Ureter (tissue), 1 donor: ENCODE data around the gene ASB4. TPM values are rescaled to one million over a fixed set of nuclear protein-coding genes. Genes with fewer than 3 reads are reported as not detected.
"Not testable (repeated sequence)": the region's sequence is repeated elsewhere in the genome, so short reads cannot be mapped to it uniquely, and the experiment has no call there.

ENCODE experiments used
- DNase-seq: peaks from one replicate; pipeline ENCODE4 v3.0.0-alpha.2; 2020; ENCODE audit warnings: low spot score
- total RNA-seq: library from RNA; stranded (reverse); gene quantifications from one replicate; pipeline ENCODE4 v1.2.4, GENCODE V29; 2023
- donor health status: DM: yes; HTN: yes; CAD: no.

The ASB4 gene
- total RNA-seq, 1 donor from 2014 or later: not detected

DNA sequence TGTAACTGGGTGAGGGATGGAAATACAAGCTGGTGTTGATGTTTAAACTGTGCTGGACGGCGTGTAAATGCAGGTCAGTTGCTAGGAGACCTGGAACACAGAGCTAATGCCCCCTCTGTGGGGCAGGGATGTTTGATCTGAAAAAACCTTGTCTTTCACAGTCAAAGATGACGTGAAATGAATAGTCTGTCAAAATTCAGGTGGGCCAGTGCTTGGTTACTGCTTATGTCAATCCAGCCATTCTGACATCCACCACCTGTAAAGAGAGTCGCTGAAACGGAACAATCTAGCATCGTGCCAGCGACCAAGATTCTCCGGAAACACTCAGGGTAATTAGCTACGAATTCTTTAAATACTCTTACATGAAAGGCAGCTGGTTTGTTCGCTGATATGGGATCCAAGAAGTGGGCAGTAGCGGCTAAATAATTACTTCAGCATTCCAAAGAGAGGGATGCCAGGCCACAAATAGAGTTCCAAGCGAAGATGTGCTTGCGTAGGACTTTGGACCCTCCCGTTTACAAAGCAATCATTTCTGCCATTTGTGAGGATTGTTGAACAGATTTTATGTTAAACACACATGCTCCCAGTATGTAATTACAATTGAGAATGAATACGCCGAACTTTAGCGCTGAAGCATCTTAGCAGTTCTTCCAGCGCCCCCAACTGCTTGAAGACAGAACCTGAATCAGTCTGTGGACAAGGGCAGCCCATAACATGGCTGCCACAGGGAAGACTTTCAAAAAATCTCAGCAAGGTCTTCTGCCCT is 7.3 kb upstream of the ASB4 start:
- no peak for DNase-seq

DNA sequence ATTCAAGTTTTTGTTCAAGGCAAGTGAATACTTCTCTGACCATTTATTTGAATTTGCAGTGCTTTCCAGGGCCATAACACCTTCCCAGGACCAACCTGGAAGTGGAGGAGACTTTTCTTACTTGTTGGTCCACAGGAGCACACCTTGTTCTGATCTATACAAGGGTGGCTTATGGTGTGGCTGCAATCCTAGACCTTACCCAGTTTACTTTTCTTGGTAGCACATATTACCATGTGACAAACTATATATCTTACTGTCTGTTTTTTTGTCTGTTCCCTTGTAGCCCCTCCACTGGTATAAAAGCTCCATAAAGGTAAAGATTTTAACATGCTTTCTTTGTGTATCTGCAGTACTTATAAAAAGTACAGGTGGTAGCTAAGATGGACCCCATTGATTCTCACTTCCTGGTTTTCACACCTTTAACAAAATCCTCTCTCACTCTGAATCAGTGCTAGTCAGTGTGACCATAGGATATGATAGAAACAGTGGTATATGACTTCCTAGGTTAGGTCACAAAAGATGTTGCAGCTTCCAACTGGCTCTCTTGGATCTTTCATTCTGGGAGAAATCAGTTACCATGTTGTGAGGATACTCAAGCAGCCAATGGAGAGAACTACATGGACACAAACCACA is 5.6 kb upstream of the ASB4 start:
- no peak for DNase-seq

DNA sequence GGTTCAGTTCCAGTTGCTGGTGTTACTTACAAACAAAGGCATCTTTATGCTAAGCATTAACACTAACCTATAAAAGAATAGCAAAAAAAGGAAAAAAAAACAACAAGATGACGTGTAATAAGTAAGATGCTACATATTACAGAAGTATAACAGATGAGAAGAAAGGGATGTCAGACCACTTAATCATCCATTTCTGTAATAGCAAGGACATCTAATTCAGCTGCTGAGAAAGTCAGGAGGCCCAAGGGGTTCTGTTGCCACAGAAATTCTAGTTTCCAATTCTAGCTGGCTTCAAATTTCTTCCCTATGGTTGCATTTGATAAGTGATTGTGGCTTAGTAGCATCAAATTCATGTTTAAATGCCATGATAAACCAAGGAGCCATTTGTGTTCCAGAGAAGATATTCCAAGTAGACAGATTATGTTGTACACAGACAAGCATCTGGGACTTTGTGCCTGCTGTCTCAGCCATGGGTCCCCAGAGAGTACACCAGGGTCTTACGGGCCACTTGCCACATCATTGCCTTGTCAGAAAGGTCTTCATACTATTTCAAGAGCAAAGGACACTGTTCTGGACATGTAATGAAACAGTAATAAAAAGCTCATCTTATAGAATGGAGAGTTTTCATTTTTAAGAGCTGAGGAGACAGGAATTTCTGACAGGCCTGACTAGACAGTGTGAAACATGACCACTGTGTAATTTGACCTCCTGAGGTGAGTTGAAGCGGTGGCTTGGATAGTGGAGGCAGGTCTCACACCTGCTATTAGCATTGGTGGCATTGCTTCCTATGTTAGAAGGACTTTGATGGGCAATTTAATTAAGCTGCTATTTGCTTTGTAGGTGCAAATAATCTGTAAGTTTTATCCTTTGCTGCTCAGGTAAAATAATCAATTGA is 4.2 kb upstream of the ASB4 start:
- DNase-seq: no peak

DNA sequence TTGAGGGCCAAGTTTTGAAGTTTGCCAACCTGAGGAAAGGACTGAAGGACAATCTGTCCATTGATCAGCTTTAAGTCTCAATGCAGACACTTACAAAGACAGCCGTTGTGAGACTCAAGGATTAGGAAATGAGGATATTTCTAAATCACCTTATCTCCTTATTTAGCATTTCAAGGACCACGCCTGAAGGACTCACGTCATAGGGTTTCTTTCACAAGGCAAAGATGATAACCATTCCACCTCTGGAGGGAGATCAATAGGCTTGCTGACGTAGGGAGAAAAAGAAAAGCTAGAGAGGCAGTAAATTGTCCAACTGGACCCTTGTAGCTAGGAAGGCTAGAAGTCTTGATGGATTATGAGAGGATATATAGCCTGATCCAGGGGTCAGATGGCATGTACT is 3.3 kb upstream of the ASB4 start:
- DNase-seq: no peak

DNA sequence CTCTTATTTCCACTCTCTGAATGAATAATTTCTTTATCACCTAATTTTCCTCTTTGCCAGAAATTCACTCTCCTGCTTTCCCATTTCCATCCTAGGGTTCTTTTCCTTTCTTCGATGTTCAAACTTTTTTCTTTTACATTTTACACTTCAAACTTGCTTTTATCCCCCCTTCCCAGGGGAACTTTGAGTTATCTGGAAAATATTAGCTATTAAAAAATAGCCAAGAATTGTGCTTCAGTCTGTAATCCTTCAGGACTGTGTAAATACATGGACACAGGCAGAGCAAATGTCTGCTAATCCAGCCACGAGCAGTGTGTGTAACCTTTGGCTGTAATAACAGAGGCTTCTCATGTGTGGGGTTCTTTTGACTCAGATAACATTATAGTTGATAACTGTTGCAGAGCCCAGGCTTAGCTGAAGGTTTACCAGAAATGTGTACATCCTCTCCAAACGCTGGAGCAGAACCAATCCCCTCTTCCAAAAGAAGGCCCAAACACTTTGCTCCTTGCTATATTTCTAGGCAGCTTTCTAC is 4.6 kb downstream of the ASB4 start:
- DNase-seq: no peak

DNA sequence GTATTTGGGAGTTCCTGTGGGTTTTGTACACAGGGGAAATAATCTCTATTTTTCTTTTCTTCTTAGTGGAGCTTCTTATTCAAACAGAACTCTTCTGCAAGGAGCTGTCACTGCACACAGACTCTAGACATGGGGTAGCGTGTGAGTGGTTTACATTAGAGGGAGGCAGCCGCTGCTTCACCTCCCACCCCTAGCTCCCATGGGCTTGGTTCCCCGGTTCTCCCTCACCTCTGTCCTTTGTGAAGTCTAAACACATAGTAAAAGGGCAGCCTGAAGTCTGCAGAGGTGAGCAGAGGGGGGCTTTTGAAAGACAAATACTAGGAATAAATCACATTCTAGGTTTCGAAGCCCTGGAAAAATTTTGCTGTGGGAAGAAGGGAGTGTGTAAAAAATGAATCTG is 5.5 kb downstream of the ASB4 start:
- DNase-seq: no peak

DNA sequence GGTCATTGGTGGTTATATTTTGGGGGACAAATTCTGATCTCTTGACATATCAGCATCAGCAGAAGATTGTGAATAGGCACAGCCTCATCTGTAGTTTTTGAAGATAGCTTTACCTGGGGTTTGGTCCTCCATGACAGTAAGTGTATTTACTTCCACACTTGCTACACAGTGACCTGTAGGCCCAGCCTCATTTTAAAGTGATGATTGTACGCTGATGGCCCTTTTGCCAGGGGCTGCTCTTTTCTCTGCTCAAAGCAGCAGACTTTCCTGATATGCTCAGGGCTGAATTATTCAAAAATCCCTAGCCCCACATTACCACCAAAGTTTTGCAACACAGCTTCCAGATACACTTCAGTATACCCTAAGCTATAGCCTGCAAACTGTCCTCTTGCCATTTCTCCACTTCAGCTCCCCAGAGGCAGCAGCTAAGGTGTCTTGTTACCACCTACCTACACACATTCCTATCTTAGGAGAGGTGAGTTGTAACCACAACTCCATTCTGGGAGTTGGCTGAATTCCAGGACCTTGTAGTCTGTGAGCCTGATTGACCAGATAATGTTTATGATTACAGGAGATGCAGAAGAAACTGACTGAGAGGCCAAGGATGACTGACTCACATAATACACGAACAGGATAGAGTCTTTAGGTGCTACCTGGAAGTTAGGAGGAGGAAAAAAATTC is 6.0 kb downstream of the ASB4 start:
- DNase-seq: peak; percentile 52

DNA sequence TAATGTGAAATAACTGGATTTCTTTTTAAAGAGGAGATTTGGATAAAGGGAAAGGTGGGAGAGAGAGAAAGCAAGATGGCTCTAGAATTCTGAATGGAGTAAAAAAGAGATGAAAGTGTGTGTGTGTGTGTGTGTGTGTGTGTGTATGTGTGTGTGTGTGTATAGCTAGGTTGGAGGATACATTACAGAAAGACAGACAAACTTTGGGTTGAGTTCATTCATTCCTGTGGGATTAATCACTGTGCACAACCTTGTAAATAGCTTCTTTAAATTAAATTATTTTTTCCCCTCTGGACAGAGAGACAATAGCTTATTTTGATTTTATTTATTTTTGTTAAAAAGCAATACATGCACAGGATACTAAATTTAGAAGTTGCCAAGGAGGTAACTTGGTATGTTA is 7.5 kb downstream of the ASB4 start:
- DNase-seq: no peak

DNA sequence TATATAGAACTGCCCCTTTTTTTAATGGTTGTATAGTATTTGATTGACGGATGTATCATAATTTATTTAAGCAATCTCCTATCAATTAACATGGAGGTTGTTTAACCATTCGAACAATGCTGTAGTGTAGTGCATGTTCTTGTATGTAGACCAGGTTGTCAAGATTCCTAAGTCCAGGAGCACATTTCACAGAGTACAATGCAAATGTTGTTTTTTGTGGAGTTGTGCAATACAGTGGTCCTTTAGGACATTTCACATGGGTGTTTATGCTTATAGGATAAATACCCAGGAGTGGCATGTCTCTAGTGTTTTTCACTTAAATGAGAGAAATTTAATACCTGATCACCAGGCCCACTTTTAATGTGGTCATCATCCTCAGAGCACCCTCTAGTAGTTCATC is 8.1 kb downstream of the ASB4 start:
- no peak for DNase-seq

DNA sequence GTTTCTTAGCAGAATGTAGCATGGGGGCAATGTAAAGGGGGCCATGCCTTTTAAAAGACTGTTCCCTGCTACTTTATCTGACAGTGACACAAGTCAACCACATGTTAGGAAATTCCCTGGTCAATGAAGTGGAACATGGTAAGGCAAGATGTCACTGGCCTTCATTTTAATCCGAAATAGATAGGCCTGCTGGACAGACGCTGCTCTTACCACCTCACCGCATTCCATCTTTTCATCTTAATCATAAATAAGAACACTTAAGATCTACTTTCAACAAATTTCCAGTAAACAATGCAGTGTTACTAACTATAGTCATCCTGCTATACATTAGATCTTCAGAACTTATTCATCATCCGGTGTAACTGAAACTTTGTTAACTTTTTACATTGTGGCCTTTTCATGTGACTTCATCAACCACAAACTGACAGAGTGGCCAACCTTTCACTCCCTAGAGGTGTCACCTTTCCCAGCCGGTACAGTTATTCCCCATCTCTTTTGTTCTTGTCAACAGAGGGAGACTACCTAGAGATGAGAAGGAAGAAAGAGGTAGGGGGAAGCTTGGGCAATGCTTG is 15.6 kb downstream of the ASB4 start:
- DNase-seq: no peak

DNA sequence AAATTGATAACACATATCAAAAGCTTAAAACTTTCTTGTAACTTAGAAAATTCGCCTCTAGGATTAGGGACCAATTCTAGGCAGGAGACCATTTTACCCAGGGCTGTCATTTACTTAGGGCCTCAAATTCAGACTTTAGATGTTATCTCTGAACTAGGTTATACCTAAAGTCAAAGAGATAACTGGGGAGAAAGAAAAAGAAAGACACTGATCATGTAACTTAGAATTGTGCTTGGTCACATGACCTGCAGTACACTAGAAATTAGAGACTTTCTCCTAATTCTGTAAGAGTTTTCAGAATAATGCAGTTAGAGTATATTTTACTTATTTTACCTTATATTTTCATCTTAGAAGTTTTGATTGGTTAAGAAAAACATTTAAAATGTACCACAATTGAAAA is 16.7 kb downstream of the ASB4 start:
- DNase-seq: no peak

DNA sequence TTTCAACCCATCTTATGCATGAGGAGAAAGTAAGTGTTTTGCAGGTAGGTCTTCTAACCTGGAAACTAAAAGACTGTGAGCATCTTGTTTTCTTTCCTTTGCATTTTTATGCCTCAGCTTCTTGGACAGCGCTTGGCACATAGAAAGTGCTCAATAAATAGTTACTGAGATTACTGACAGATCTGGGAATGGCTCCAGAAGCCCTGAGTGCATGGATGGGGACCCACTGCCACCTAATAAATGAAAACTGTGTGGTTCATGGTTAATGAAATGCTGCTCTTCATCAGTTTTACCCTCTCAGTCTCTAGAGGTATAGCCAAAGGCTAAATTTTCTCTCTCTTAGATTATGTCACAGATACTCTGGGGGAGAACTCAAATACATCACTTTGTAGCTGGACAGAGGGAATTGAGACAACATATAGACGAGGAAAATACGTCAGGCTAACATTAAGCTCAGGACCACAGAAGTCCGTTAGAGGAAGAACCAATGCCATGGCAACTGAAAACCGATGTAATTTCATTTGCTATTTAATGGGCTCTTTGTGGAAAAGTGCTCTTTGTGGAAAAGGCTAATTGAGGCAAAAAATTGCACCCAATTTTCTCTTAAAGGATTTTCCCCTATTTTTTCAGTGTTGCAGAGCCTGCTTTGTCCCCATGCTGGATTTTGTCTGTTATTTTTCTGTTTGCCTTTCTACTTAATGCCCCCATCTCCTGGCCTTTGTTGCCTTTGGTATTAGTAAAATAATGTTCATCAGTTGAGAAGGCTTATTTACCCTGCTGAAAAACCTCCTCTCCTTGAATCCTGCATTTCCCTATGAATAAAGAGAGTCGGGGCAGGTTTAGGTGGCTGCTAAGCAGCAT is 17.8 kb downstream of the ASB4 start:
- DNase-seq: no peak

DNA sequence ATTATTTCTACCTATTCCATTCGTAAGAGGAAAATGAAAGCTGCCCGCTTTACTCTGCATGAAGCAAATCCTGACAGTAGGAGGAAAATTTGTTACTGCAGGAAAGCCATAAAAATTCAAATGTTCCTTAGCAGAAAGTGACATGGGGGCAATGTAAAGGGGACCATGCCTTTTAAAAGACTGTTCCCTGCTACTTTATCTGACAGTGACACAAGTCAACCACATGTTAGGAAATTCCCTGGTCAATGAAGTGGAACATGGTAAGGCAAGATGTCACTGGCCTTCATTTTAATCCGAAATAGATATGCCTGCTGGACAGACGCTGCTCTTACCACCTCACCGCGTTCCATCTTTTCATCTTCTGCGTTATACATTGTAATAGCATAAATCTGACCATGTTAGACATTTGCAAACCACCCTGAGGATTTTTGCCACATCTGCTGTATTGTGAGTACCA is 18.4 kb downstream of the ASB4 start:
- not testable (repeated sequence) for DNase-seq

DNA sequence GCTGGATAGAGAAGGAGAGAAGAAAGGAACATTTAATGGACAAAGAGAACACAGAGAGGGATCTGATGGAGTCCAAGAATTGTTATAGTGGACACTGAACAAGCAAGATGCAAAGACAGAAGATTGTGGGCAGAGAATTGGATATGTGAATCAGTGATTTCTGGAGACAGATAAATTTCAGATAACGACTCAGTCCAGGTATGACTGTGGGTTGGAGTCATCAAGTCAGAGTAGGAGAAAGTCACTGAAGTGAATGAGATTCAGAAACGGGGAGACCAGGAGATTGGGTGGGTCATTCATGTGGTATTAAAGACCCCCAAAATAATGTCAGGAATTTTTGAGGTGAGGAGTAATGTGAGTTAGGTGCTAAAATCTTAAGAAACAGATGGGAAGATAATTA is 23.0 kb downstream of the ASB4 start:
- no peak for DNase-seq

DNA sequence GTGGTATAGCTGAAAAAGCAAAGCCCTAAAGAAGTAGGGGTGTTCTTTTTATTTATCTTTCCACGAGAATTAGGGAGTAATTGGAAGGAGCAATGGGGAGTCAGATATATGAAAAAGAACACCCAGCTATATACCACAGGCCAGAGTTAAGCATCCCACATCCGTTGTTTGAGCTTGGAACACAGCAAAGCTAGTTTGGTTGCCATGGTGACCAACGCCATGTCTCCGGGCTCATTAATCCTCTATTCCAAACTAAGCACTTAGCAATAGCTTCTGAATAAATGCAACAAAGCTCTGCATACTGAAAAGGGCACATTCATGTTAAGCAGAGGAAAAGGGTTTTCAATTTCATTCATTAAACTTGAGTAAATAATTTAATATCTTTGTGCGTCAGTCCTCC is 23.5 kb downstream of the ASB4 start:
- DNase-seq: no peak

DNA sequence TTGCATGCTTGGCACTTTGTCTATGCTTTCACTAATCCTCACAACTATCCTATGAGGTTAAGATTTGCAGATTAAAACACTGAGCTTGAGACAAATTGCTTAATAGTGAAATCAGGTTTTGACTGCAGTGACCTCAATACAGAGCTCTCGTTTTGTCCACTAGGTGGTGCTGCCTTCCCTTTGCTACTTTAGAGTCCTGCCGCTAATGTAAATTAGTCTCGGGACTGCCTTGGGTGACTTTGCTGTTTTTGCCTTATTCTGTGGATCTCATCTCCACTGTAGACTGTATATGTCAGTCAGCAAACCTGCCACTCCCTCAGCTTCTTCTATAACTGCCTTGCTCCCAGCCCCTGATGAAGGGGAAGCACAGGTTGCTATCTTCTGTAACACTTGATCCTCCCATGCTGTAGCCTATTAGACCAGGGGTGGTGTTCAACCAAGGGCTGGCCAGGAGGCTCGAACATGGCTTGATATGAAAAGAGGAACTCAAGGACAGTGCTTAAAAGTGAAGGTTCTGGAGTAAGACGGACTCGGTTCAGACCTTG is 26.0 kb downstream of the ASB4 start:
- DNase-seq: peak; percentile 74

DNA sequence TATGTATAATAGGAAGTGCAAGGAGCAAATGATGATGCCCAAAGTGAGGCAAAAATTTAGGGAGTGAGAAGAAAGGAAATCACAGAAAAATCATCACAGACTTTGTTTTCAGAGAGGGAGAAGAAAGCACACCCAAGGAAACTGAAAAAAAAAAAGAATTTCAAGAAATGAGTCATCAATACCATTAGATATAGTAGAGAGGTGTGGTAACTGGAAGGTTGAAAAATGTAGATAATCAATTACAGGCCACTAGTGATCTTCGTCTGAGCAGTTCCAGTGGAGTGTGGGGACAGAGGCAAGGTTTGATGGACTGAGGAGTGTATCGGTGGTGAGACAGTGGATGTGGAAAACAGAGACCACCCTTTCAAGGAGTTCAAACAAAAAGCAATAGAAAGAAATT is 31.7 kb downstream of the ASB4 start:
- no peak for DNase-seq

DNA sequence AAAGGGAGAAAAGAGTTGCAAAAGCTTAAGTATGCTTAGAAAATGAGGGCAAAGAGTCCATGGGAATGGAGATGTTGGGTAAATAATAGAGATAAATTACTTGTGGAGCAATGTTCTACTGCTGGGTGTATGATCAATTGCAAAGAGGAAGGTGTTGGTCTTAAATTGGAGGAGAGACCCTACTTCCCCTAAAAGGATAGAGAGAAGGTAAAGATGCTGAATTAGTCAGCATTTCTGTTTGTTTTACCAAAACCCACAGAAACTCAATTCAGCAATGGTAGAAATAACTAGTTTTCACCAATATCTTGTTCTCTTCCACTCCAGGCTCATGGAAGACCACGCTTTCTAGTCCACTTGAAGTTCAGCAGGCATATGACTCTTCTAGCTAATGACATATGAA is 32.1 kb downstream of the ASB4 start:
- no peak for DNase-seq

DNA sequence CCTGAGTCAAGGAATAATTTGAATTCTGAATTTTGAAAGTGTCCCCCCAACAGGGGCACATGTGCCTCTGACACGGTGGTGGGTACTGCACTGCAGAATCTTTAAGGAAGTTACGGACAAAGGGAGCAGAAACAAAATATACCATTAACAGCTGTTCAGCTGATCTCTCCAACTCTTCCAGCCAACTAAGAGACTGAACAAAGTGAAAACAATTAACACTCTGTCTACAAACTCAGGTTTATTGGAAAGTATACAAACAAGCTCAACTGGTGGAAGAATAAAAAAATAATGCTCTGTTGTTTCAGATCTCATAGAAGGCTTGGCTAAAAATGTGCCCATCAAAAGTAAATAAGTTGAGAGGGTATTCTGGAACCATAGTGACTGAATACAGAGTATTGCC is 34.4 kb downstream of the ASB4 start:
- DNase-seq: no peak

DNA sequence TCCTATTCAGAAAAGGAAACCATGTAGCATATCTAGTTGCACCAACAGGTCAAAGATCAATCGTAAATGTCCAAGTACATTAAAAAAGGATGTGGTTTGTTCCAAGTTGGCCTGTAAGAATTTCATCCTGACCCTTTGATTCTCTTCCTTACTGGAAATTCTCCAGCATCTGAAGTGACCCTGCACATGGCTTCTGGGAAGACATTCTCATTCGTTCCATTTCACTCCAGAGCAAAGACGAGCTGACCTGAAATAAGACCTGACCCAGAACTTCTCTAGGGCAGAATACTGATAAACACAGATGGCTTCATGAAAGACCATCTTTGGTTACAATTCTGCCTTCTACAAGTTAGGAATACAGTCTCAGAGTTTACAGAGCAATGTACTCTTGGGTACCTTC is 39.8 kb downstream of the ASB4 start:
- no peak for DNase-seq
